Left lobe of liver (tissue), 2 donors: ENCODE results near the gene VCL. TPM values are rescaled to one million over a fixed set of nuclear protein-coding genes. Genes with fewer than 3 reads are reported as not detected.
"Not testable (repeated sequence)": the region's sequence is repeated elsewhere in the genome, so short reads cannot be mapped to it uniquely, and the experiment has no call there.

ENCODE experiments used
- ATAC-seq: fragments of 200-7000 bp; cut with Tn5 transposase; one replicate; pipeline ENCODE4 v1.9.1; 2020; ENCODE audit warnings: mild to moderate bottlenecking, moderate library complexity
- DNase-seq: peaks from one replicate; pipeline ENCODE4 v3.0.0-alpha.2; 2020; ENCODE audit warnings: low spot score
- total RNA-seq: library from RNA; stranded (reverse); gene quantifications from one replicate; pipeline ENCODE4 v1.2.1, GENCODE V29; 2021
- donor health status: DM: no; HTN: no; CAD: no; lungs with moderate emphysema.
- donor health status: DM: no; HTN: yes; CAD: no.

The VCL gene
- 14.5 TPM for total RNA-seq

DNA sequence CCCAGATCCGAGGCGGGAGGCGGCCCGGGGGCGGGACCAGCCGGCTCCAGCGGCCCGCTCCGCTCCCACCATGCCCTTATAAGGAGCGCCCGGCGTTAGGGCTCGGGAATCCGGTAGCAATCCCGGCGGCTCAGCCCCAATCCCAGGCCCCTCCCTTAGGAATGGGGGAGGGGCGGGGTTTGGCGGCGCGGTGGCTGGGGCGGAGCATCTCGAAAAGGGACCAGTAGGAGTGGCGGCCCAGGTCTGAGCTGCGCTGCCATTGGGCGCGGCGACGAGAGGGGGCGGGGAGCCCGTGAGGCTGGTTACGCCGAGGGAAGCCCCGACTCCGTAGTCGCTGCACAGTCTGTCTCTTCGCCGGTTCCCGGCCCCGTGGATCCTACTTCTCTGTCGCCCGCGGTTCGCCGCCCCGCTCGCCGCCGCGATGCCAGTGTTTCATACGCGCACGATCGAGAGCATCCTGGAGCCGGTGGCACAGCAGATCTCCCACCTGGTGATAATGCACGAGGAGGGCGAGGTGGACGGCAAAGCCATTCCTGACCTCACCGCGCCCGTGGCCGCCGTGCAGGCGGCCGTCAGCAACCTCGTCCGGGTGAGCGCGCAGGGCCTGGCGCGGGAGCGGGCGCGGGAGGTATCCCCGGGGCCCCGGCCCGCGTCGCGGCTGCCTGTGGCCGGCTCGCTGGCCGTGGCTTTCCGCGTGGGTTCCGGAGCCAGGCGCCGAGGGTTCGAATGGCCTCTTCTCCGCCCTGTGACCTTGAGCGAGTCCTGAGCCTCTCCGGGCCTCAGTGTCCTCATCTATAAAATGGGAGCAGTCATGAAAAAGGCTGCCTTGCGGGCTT lies at the start of gene VCL:
VCL (plus strand) TSS at position 330 of the 836 bp plus-strand sequence; CDS start at position 422, 92 bp downstream.
- peak; percentile 95 for ATAC-seq

GRCh38 chr10:73948947-73949633 lies 48.8 kb upstream of the VCL start:
- ATAC-seq, result no peak
- no peak for DNase-seq

More for the DNA sequence above, at the start of gene VCL:
- peak; percentile 99 for DNase-seq

DNA sequence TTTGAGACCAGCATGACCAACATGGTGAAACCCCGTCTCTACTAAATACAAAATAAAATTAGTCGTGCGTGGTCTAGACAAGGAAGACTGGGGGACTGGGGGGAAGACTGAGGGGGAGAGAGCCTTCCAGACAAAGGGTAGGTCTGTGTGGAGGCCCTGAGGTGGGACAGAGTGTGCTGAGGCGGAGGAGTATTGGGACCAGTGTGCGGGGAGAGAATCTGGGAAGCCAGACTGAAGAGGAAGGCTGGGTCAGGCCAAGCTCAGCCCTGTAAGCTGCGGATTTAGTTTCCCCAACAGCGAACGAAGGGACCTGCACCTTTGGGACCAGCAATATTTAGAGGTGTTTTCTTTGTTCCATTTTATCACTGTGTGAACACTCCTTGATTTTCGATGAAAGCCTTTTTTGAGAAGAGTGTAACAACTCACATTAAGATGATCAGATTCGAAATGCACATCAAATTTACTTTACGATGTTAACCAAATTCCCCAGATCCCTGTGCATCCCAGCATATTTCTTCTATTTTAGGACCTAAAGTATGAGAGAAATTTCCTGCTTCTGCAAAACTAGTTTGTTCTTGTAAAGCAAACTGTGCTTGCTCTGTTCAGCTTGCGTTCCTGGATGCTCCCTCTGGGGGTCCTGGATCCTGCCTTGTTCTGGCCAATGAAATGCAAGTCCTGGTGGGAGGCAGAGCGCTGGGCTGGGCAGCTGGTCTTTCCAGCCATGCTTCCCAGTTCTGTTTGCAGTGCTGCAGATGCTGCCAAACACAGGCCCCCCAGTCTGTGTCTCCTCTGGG lies 47.6 kb upstream of the VCL start:
- no peak for DNase-seq
- no peak for ATAC-seq

DNA sequence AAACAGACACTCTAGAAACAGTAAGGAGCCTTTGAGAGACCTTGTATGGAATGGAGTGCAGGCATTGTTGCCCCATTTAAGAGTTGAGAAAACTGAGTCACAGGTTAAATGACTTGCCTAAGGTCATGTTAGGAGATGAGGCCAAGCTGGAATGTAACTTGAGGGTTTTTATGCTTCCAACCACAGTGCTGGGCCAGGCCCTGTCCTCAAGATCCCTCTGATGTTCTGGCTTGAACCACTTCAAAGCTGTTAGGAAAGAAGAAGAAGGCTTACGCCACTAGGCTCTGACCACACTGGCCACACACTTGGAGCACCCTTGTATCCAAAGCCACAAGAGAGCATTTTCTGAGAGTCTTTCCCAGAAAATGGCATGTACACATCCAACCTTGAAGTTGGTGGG lies 44.3 kb upstream of the VCL start:
- no peak for DNase-seq
- no peak for ATAC-seq

DNA sequence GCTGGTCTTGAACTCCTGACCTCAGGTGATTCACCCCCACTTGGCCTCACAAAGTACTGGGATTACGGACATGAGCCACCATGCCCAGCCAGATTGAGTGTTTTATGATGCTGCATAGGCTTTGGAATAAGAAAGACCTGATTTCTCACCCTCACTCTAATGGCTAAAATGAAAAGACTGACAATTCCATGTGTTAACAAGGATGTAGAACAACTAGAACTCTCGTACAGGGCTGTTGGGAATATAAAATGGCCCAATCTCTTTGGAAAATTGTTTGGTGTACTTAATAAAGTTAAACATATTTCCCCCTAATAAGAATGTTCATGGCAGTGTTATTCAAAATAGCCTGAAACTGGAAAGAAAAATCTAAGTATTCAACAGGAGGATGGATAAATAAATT lies 43.2 kb upstream of the VCL start:
- no peak for DNase-seq
- ATAC-seq, result no peak

GRCh38 chr10:73955719-73956118 lies 42.2 kb upstream of the VCL start:
- DNase-seq, result no peak
- no peak for ATAC-seq

- DNase-seq, result no peak
- peak; percentile 27 for ATAC-seq
Measured at GRCh38 chr10:73956476-73957359, 41.2 kb upstream of the VCL start.

- DNase-seq (peak; percentile 37), ATAC-seq (peak; percentile 81)
Measured at GRCh38 chr10:73959484-73960243, 38.3 kb upstream of the VCL start.

GRCh38 chr10:73962386-73962785 lies 35.5 kb upstream of the VCL start:
- no peak for ATAC-seq
- peak; percentile 18 for DNase-seq

- not testable (repeated sequence) for DNase-seq, ATAC-seq
Measured at GRCh38 chr10:73963533-73963932, 34.4 kb upstream of the VCL start.

DNA sequence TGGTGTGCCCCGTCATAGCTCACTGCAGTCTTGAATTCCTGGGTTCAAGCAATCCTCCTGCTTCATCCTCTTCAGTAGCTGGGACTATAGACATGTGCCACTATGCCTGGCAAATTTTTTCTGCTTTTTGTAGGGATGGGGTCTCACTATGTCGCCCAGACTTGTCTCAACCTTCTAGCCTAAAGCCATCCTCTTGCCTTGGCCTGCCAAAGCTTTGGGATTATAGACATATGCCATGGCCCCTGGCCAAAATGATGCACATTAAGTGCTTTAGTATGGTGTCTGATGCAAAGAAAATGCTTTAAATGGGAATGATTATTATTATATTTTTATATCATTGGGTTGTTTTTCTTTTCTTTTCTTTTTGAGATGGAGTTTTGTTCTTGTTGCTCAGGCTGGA lies 33.2 kb upstream of the VCL start:
- no peak for ATAC-seq
- DNase-seq, result no peak

DNA sequence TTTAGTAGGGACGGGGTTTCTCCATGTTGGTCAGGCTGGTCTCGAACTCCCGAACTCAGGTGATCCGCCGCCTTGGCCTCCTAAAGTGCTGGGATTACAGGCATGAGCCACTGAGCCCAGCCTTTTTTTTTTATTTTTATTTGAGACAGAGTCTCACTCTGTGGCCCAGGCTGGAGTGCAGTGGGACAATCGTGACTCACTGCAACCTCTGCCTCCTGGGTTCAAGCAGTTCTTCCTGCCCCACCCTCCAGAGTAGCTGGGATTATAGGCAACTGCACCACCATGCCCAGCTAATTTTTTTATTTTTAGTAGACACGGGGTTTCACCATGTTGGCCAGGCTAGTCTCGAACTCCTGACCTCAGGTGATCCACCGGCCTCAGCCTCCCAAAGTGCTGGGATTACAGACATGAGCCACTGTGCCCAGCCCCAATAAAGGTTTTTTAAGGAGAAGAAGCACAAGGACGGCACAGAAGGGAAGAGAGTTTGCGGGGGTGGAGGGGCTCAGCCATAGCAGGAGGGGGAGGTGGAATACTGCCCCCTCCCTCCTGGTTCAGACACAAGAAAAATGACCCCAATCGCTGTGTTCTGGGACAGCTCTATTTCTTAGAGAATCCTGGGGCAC lies 32.5 kb upstream of the VCL start:
- ATAC-seq, DNase-seq: not testable (repeated sequence)

DNA sequence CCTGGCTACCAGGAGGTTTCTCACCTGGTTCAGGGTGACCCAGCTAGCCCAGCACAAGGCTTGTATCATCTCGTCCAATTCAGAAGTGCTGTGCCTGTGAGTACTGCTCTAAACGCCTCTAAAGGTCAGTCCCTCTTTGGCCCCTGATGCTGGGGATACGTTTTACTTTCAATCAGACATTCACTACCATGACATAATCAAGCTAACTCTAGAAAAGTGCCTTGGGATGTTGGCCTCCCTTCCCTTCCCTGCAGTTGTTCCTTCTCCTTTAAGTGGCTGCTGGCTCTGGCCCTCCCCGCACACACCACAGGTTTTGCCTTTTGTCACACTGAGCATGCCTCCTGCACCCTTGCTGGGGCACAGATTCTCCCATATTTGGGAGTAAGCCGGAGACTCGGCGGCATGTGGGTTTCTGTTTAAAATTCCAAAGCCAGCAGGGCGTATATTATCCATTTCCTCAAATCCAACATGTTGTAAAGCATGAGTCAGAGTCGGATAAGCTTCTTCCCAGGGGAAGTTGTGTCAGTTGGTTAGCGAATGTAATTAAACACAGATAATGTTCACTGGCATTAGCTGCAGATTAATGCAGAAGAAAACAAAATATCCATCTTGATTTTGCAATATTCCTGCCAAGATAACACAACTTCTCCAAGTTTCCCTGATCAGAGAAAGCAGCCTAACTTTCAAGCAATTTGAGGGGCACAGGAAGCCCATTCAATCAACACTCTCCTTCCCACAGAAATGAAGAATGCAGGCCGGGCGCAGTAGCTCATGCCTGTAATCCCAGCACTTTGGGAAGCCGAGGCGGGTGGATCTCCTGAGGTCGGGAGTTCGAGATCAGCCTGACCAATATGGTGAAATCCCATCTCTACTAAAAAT lies 31.8 kb upstream of the VCL start:
- no peak for DNase-seq

DNA sequence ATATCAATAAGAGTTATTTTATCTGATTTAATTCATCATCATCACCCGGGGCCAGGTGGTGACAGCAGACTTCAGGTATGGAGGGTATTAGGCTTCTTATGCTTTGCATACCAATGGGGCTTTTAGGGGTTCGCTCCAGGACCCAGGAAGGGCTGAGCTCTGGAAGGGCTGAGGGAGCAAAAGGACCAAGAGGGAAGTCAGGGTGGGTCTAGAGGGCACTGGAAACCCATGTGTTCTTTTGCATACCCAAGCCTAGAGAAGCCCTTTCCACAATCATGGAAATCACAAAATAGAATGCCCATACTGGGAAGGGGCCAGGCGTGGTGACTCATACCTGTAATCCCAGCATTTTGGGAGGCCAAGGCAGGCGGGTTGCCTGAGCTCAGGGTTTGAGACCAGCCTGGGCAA lies 30.9 kb upstream of the VCL start:
- no peak for ATAC-seq

More for the DNA sequence above, 31.8 kb upstream of the VCL start:
- ATAC-seq, result peak; percentile 58

DNA sequence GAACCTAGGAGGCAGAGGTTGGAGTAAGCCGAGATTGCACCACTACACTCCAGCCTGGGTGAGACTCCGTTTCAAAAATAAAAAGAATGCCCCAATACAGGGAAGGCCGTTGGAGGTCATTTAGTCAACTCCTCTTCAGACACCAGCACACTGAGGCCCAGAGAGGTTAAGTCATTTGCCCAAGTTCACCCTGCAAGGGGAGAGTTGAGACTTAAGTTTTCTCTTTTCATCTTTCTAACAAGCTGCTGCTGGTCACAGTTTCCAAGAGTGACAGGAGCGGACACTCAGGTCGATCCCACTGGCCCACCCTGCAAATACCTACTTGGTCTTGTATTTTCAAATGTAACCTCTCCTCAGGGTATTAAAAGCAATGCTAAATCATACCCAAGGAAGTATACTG lies 30.4 kb upstream of the VCL start:
- DNase-seq (no peak), ATAC-seq (no peak)

More for the DNA sequence above, 30.9 kb upstream of the VCL start:
- no peak for DNase-seq

- no peak for DNase-seq
- no peak for ATAC-seq
Measured at GRCh38 chr10:73968098-73968521, 29.8 kb upstream of the VCL start.

- no peak for ATAC-seq
- no peak for DNase-seq
Measured at GRCh38 chr10:73969224-73969841, 28.6 kb upstream of the VCL start.

- DNase-seq (no peak), ATAC-seq (no peak)
Measured at GRCh38 chr10:73970845-73971244, 27.1 kb upstream of the VCL start.
